GM21529 (cell line): ENCODE measurements around the gene AGTPBP1.

Experiments used
- ATAC-seq: cut with Tn5 transposase; IDR thresholded peaks from one replicate; pipeline ENCODE4 v1.9.1; 2021; ENCODE audit not compliant: unreplicated experiment

AGTPBP1 gene

DNA sequence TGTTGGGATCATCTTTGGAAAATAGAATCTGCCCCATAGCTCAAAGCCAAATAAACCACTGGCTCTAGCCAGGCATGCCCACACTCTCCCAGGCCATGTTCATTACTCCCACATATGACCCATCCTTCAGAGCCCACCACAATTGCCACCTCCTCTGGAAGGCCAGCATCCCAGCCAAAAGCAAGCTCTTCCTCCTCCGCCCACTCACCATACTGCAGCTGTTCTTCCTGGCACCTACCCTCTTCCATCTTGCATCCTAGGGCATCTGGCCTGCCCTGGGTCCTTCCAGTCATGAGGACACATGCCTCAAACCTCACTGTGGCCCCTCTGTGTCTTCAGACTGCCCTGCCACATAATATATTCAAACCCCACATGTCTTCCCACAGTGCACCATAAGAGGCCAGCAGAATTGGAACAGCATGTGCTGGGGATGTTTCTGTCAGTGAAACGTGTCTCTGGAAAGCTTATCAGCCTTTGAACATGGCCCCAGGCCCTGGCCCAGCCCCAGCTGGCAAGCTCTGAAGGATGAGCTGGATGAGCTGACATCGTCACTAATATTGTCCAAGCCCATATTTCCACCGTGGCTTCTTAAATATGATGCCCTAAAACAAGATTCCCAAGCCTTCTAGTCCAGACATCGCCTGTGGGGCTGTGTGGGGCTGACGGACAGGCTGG lies 230.8 kb downstream of the AGTPBP1 start:
- no peak for ATAC-seq

DNA sequence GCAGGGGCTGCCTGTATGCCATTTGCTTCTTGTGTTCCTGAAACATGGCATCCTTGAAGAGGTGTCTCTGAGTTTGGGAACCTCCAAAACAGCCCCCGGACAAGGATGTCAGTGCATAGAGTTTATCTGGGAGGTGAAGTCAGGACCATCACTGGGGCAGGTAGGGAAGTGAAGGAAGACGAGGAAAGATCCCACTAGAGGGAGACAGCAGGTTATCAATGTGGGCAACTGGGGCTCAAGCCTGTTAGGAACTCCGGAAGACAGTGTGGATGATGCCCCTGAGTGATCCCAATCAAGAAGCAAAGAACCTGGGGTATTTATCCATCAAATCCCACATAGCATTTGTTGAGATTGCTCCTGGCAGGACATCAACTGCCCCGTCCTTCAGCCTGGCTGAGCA lies 233.1 kb downstream of the AGTPBP1 start:
- no peak for ATAC-seq

DNA sequence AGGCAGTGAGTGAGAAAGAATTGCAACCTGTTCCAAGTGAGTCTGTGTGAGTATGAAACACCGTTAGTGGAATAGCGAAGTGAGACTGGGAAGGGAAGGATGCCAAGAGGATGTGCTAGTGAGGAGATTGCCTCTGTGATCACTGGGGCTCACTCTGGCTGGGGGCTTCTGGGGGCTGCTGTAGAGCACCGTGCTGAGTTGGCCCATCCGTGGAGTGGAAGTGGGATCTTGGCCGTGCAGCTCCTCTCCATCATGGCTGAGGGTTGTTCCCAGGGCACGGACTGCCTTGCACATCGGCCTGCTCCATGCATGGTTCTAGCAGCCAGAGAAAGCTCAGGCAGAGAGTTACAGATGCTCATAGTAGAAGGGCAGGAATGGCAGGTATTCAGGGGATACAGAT lies 236.1 kb downstream of the AGTPBP1 start:
- ATAC-seq = no peak

DNA sequence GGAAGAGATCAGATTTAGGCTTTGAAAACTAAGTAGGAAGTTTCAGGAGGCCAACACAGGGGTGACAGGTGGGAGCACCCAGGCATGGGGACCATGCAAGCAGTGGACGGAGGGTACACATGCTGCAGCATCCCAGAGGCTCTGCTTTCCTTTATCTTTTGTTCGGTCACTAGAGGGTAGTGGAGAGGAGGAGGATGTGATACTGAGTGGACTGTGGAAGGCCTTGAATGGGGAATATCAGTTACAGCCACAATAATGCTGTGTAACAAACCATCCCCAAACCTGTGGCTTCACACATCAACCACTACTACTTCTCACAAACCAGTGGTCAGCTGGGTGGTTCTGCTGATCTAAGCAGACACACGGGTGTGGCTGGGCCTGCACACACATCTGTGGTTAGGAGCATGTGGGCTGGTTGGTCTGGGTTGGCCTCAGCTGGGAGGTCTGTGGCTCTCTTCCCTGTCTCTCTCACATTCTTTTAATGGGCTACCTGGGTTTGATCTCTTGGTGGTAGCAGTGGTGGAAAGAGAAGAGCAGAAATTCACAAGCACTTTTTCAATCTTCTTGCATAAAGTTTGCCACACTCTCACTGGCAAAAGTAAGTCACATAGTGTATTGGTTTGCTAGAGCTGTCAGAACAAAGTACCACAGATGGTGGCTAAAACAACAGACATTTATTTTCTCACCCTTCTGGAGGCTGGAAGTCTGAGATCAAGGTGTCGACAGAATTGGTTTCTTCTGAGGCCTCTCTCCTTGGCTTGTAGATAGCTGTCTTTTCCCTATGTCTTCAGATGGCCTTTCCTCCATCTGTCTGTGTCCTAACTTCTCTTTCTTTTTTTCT lies 238.7 kb downstream of the AGTPBP1 start:
- no peak for ATAC-seq

DNA sequence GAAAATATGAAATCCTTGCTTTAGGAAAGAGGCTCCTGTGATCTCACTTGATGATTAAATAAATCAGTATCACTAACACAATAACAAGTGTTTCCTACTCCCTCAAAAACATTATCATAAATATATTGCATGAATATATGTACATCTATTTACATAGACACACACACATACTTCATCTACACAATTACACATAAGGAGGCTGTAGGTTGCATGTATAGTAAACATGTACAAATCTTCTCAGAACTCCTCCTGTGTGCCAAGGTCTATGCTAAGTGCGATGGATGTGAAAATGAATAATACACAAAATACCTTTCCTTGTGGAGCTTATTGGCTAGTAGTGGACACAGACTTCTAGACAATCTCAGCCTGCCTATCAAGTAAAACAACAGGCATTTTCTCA lies 239.9 kb downstream of the AGTPBP1 start:
- ATAC-seq = no peak

DNA sequence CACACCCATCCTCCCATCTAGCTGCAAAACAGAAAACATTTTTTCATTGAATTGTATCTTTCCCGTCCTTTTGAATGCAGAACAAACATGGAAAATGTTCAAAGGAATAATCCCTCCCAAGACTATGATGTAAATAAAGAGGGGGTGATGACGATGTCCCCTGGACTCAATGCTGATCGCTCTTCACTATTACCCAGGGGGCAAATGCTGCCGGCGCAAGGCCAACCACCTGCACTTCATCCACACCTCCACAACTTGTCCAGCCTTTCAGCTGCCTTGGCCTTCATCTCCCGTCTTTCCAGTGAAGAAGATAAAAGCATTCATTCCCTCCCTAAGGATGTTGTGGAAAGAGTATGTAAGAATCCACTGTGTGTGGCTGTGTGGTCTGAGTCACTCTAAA lies 240.3 kb downstream of the AGTPBP1 start:
- no peak for ATAC-seq
